ENCODE results near the gene CREB3L4. TPM values are rescaled to one million over a fixed set of nuclear protein-coding genes. Genes with fewer than 3 reads are reported as not detected.
A peak's percentile ranks its signal among the peaks of the same experiment; 100 is the strongest.

The CREB3L4 gene
- total RNA-seq, 4 donors from 2014 or later: 1.8 to 16.1 (median 13.0) TPM

- Histone ChIP-seq H3K4me3 (no peak overlapping the region), H3K27me3 (no peaks in the 10 kb centered on the region), H3K27ac (no peak overlapping the region), H3K36me3 (no peaks in the 10 kb centered on the region), H3K4me1 (peaks cover 6 to 10% of the 10 kb centered on the region in 2 donors), H3K9me3 (no peaks in the 10 kb centered on the region)
- intact Hi-C loops (cut with DNase I; ENCODE audit: low total_unique reads): no loop called here
- no peak for DNase-seq
- no peak for TF ChIP-seq POLR2A (IDR thresholded peaks at IDR 0.05)
- TF ChIP-seq, protein P1, sequence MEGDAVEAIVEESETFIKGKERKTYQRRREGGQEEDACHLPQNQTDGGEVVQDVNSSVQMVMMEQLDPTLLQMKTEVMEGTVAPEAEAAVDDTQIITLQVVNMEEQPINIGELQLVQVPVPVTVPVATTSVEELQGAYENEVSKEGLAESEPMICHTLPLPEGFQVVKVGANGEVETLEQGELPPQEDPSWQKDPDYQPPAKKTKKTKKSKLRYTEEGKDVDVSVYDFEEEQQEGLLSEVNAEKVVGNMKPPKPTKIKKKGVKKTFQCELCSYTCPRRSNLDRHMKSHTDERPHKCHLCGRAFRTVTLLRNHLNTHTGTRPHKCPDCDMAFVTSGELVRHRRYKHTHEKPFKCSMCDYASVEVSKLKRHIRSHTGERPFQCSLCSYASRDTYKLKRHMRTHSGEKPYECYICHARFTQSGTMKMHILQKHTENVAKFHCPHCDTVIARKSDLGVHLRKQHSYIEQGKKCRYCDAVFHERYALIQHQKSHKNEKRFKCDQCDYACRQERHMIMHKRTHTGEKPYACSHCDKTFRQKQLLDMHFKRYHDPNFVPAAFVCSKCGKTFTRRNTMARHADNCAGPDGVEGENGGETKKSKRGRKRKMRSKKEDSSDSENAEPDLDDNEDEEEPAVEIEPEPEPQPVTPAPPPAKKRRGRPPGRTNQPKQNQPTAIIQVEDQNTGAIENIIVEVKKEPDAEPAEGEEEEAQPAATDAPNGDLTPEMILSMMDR (IDR thresholded peaks at IDR 0.05): no peak
These were observed 24.7 kb upstream of the CREB3L4 start for GRCh38 chr1:153942766-153943549.

DNA sequence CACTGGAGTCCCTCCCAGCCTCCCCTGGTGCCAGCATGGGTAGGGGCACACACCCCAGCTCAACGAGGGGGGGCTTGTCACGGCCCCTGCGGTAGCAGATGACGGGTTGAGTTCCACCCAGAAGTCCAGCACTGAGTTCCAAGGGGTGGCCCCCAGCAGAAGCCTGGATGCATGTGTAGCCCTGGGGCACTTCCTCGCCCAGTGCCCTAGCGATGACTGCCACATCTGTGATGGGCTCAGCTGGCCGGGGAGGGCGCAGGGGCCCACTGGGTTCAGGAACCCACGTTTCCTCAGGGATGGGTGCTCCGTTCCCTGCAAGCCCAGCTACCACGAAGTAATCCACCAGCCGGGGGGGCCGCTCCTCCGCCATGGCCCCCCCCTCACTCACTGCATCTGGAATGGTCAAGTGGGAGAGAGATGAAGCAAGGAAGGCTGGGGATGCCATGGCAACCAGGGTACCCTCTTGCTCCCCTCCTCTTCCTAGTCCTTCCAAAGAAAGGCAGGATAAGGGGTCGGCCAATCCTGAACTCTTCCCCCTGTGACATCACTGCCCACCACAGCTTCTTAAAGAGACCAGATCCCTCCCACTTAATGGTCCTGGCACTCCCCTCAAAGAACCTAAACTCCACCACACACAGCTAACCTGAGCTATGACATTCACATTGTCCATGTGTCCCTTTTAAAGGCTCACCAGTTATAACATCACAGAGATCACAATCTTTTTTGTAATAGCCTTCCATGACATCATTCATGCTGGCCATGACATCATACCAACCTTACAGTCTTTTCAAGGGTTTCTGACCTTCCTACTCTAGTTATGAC lies 23.5 kb upstream of the CREB3L4 start:
- Histone ChIP-seq H3K9me3 (no peaks in the 10 kb centered on the region), H3K27me3 (no peaks in the 10 kb centered on the region), H3K27ac (peak overlapping the region; percentile 94 to 98), H3K36me3 (no peaks in the 10 kb centered on the region), H3K4me3 (no peak overlapping the region), H3K4me1 (peaks cover 6 to 10% of the 10 kb centered on the region in 2 donors)
- no peak for DNase-seq
- intact Hi-C loops (cut with DNase I; ENCODE audit: low total_unique reads): no loop called here
- TF ChIP-seq, protein P1 (IDR thresholded peaks at IDR 0.05): no peak
- no peak for TF ChIP-seq POLR2A (IDR thresholded peaks at IDR 0.05)

DNA sequence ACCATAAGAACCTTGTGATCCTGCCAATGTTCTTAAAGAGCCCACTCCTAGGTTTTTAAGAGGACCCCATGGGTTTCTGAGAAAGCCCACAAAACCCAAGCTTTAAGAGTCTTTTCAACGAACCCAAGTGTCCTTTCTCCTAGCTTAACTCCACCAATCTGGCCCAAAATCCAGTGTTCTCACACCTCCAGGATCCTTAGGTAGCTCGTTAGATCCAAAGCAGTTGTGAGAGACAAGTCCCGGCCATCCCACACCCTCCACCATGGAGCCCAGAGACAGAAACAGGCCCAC lies 22.9 kb upstream of the CREB3L4 start:
- peak overlapping the region in 1 of 2 donors; percentile 93 for H3K4me3 ChIP-seq
- no peaks in the 10 kb centered on the region for H3K27me3 ChIP-seq
- peaks cover 6 to 10% of the 10 kb centered on the region in 2 donors for H3K4me1 ChIP-seq
- H3K27ac ChIP-seq: peak overlapping the region; percentile 94 to 98
- no peaks in the 10 kb centered on the region for H3K36me3 ChIP-seq
- intact Hi-C loops (cut with DNase I; ENCODE audit: low total_unique reads): no loop called here
- DNase-seq: no peak
- H3K9me3 ChIP-seq: no peaks in the 10 kb centered on the region
- TF ChIP-seq POLR2A (IDR thresholded peaks at IDR 0.05): no peak
- TF ChIP-seq, protein P1 (IDR thresholded peaks at IDR 0.05): no peak

- DNase-seq: no peak
- H3K27me3 ChIP-seq: no peaks in the 10 kb centered on the region
- peak overlapping the region; percentile 51 to 93 for H3K4me3 ChIP-seq
- TF ChIP-seq, protein P1 (IDR thresholded peaks at IDR 0.05): no peak
- no peak for TF ChIP-seq POLR2A (IDR thresholded peaks at IDR 0.05)
- intact Hi-C loops (cut with DNase I; ENCODE audit: low total_unique reads): no loop called here
- no peaks in the 10 kb centered on the region for H3K9me3 ChIP-seq
- peak overlapping the region; percentile 94 to 98 for H3K27ac ChIP-seq
- H3K36me3 ChIP-seq: no peaks in the 10 kb centered on the region
- H3K4me1 ChIP-seq: peaks cover 6 to 10% of the 10 kb centered on the region in 2 donors
These were observed 22.4 kb upstream of the CREB3L4 start for GRCh38 chr1:153945131-153945794.
